HG03575 (cell line): ENCODE data around the gene JUN.

Experiments used
- ATAC-seq: cut with Tn5 transposase; IDR thresholded peaks from one replicate; pipeline ENCODE4 v1.9.1; 2021; ENCODE audit not compliant: unreplicated experiment, insufficient number of reproducible peaks, low FRiP score; ENCODE audit errors: extremely low read depth

The JUN gene

GRCh38 chr1:58783993-58784757, at the start of gene JUN:
Gene JUN, minus strand, starts transcription at chr1:58784047. Its CDS starts 977 bp downstream, at chr1:58783070.
- peak; percentile 66 for ATAC-seq

DNA sequence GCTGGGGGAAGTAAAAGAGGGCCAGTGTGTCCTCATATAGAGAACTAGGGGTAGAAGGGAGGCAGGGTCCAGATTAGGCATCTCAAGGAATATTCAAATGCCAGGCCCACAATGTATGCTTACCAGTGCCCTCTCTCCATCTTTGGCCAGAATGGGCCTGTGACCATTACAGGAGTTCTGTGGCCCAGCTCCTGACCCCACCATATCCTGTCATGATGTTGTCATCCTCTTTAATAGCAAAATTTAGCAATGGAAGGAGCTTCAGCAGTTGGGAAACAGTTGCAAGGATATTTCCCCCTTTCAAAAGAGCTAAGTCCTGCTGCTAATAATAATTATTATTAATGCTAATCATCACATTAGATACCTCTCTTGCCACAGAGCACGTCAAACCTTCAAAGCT, 49.3 kb upstream of the JUN start:
- ATAC-seq = no peak

GRCh38 chr1:58830291-58830690, 46.4 kb upstream of the JUN start:
- no peak for ATAC-seq

DNA sequence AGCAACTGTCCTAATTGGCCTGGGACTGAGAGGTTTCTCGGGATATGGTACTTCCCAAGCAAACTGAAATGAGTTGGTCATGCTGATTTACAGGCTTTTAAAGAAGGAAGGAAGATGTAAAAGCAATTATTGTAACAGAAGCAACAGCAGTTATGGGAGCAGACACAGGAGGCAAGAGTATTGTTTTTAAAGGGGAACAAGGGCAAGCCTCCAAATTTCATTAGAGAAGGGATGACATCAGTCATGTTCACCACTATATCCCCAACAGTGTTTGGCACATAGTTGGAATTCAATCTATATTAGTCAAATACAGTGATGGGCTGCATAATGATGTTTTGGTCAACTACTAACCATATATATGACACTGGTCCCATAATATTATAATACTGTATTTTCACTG, 46.0 kb upstream of the JUN start:
- ATAC-seq = no peak

DNA sequence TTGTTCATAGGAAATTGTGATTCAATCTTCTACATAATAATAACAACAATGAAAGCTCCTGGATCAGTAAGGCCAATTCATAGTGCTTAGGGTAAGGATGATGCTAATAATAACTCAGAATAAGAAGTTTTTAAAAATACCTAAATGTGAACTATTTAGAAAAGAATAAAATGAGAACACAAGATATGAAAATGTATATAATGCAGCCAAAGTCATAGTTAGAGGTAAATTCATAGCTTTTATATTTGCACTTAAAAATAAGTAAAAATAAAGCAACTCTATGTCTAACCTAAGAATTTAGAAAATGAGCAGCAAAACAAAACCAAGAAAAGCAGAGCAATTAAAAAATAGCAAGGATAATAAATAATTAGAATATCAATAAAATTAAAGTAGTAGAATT, 43.5 kb upstream of the JUN start:
- no peak for ATAC-seq

DNA sequence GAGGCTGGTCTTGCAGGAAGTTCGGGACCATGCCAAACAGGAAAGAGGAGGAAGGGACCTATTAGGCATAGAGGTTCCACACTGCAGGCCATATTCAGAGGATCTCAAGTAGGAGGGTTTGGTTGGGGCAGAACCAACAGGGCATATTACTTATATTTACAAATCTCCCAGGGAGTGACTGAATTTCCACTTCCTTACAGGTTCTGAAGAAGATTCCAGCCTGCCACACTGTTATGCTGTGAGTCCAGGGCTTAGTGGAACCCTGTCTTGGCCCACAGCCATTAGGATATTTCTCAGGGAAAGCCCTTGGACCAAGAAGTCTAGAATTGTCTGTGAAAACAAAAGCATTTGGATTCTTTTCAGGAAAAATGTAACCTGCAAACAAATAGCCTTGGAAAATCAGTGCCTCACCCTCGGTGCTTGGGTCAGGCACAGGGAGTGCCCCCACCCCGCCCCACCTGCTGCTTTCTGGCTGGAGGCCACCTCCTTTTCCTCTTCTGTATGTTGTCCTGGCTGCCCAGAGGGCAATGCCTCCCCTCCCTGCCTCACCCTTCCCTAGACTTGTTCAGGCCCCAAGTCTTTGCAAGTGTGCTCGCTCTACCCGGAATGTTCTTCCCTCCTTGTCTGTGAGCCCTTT, 41.0 kb upstream of the JUN start:
- no peak for ATAC-seq

- no peak for ATAC-seq
Observed at GRCh38 chr1:58823481-58824010, 39.7 kb upstream of the JUN start.

GRCh38 chr1:58821309-58821708, 37.5 kb upstream of the JUN start:
- ATAC-seq = no peak

GRCh38 chr1:58818976-58819375, 35.1 kb upstream of the JUN start:
- ATAC-seq = no peak

- ATAC-seq = no peak
Observed at GRCh38 chr1:58818075-58818474, 34.2 kb upstream of the JUN start.

GRCh38 chr1:58816747-58817221, 32.9 kb upstream of the JUN start:
- ATAC-seq = no peak

DNA sequence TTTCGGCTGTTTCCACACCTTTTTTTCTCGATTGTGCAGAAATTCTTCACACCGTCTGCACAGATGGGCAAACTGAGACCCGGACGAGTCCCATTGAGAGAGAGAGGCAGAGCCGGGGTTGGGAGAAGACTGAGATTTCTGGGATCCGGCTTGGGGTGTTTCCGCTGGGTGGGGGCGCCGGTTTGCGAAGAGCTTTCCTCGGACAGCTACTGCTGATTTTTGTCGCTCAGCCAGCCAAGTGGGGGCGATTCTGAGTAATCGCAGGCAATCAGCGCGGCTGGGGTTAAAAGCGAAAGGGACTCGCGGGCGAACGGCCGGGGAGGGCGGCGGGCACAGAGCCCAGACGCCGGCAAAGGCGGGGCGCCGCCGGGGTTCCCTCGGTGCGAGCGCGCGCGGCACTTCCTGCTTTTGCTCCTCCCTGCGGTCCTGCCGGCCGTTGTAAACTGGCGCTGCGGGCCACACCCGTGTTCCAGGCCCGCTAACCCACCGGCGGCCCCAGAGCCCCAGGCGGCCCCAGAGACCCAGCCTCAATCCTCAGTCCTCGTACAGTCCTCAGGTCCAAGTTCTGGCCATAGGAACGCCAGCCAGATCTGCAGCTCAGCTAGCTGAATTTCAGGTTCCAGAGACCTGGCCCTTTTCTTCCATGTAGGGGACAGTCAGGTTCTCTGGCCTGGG, 32.4 kb upstream of the JUN start:
- no peak for ATAC-seq

DNA sequence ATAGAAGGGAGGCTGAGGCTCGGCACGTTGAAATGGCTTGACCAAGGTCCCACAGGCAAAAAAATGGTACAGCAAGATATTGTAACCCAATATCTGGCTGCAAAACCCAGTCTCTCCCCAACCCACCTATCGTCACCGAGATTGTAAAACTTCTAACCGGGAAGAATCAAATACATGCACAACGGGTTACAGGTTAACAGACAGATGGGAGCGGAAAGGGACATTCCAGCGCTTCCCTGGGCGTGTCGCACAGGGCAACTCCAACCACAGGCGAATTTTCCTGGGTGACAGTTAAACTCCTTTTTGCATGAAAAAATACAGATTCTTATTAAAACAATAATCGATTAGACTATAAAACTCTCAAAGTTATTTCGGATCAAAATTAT, 31.8 kb upstream of the JUN start:
- ATAC-seq = no peak

- ATAC-seq = no peak
Observed at GRCh38 chr1:58815069-58815685, 31.3 kb upstream of the JUN start.

DNA sequence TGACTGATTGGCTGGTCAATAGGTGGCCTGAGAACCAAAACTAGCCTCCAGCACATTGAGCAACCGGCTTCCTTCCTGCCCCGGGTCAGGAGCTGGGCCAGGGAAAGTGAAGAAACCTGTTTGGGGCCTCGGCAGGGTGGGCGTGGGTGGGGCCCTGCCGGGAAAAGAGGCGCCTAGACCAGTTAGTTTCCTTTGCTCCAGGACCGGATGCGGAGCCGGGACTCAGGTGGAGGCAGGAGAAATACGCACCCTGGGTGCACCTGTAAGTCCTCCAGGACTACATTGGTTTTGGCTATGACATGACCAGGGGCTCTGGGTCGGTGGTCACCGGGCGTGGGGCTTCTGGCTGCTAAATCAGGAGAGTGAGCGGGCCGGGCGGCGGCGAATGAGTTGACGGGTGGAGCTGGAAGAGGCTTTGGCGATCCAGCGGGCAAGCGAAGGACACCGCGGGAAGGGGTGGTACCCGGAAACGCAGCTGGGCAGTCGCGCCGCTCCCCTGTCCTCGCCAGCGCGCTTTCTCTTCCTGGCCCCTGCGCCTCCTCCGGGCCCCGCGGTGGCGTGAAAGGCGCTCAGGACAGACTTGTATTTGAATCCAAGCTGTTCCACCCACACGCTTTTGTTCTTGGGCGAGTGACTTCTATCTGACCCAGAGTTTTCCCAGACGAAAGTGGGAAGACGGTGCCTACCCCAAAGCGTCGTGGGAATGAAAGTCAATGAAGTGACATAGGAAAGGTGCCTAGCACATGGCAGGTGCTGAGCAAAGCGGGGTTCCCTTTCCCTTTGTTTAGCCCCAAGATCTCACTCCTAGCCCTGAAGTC, 30.6 kb upstream of the JUN start:
- ATAC-seq = no peak

DNA sequence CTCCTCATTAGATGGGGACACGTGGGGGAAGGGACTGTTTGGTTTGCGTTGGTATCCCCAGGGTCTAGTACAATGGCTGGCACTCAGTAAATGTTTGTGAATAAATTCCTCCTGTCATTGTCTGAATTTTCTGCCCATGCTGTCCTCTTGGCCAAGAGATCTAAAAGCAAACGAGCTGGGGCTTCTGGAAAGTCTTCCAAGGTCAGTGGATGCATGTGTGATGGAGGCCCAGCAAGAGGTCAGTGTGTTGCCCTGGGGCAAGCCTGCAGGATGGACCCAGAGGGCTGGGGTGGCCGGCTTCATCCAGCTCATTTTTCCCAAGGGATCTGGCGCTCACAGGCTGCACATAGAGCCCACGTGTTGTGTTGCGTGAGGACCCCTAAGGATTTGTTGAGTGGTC, 30.0 kb upstream of the JUN start:
- ATAC-seq = no peak

- ATAC-seq = no peak
Observed at GRCh38 chr1:58813361-58813760, 29.5 kb upstream of the JUN start.

DNA sequence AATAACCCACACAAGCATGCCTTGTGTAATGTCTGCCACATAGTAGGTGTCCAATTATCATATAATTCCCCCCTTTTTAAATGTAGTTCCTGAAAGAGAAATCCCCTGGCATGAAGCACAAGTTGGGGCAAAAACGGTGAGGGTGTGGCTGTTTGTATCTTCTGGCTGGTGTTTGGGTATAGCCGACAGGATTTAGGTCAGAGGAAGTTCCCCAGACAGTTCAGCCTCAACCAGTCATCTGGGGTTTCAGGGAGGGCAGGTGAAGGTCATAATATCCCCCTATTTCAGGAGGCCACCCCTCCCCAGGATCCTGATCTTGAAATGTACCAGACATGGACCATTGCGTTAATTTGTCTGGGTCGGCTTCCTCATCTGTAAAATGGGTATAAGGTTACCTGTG, 29.1 kb upstream of the JUN start:
- no peak for ATAC-seq

- no peak for ATAC-seq
Observed at GRCh38 chr1:58812468-58812867, 28.6 kb upstream of the JUN start.
